Keratinocyte (primary cell): Measurements from ENCODE around the gene FAM25A.
"Not testable (repeated sequence)": the region's sequence is repeated elsewhere in the genome, so short reads cannot be mapped to it uniquely, and the experiment has no call there.

Experiments
- CTCF ChIP-seq, 3 experiments: IDR thresholded peaks in 1 of 3; conservative IDR thresholded peaks in 1 of 3; optimal IDR thresholded peaks in 1 of 3; 2 replicates in 2 of 3; 3 replicates in 1 of 3; pipeline versions ENCODE3 to v1.5.1; 2011; ENCODE audit warnings: low read length in 3 of 3, mild to moderate bottlenecking in 3 of 3, moderate library complexity in 2 of 3, control low read depth in 1 of 3, inconsistent platforms in 1 of 3; ENCODE audit not compliant: insufficient read depth in 2 of 3; ENCODE audit errors: extremely low read depth in 1 of 3
- EZH2 ChIP-seq: IDR thresholded peaks from one replicate; pipeline ENCODE4 v1.6.1; 2012; ENCODE audit warnings: inconsistent platforms, mild to moderate bottlenecking, low read length, moderate library complexity

GRCh38 chr10:87007674-87008073, 12.4 kb upstream of the FAM25A start:
- TF ChIP-seq CTCF (optimal IDR thresholded peaks at IDR 0.05 in 1 of 3, IDR thresholded peaks at IDR 0.05 in 1 of 3, conservative IDR thresholded peaks at IDR 0.05 in 1 of 3; ENCODE audit: extremely low read depth in 1 of 3, insufficient read depth in 2 of 3, low read length in 3 of 3); EZH2: not testable (repeated sequence)
